SK-N-SH (cell line): ENCODE measurements around the gene GPRC5C. TPM values are rescaled to one million over a fixed set of nuclear protein-coding genes. Genes with fewer than 3 reads are reported as not detected.

Source experiments
- CTCF ChIA-PET: fragments of 300-600, 350-600 bp; formaldehyde crosslinking; extraction: SDS; loops from one replicate; lab custom pipeline; 2021; lab: Yijun Ruan, JAX
- POLR2A ChIA-PET: fragments of 350-600 bp; sonication (Branson Sonifier 250); formaldehyde crosslinking; extraction: SDS; loops from one replicate; lab custom pipeline; 2020; ENCODE audit warnings: antibody characterized with exemption, inconsistent platforms; lab: Yijun Ruan, JAX
- DNase-seq: peaks from one replicate; pipeline ENCODE4 v3.0.0; 2012
- H2AFZ ChIP-seq: fragments of 200-600 bp; sonication (generic); 2 replicates; pipeline ENCODE4 v1.8.1; 2016; ENCODE audit warnings: antibody characterized with exemption, mild to moderate bottlenecking, low read depth
- H3F3A ChIP-seq: fragments of 200-600 bp; sonication (generic); replicated peaks from 2 replicates; pipeline ENCODE3; 2016; ENCODE audit warnings: antibody characterized with exemption, mild to moderate bottlenecking; ENCODE audit not compliant: insufficient read depth
- H3K27ac ChIP-seq, 2 experiments: fragments of 200-500 bp in 1 of 2; fragments of 200-600 bp in 1 of 2; sonication (Bioruptor generic) in 1 of 2; sonication (generic), shearing (Covaris generic) in 1 of 2; 2 replicates each; pipeline versions ENCODE4 v1.5.1 to v1.6.1; 2014 to 2016; ENCODE audit warnings: low read depth in 2 of 2, inconsistent platforms in 1 of 2, low read length in 1 of 2, mild to moderate bottlenecking in 1 of 2, mixed read lengths in 1 of 2
- H3K27me3 ChIP-seq: fragments of 200-600 bp; sonication (generic), shearing (Covaris generic); 2 replicates; pipeline ENCODE4 v1.6.1; 2016; ENCODE audit warnings: mixed run types; ENCODE audit not compliant: insufficient read depth
- H3K36me3 ChIP-seq, 2 experiments: fragments of 200-500 bp in 1 of 2; fragments of 200-600 bp in 1 of 2; sonication (Bioruptor generic) in 1 of 2; sonication (generic) in 1 of 2; replicated peaks in 1 of 2; 2 replicates each; pipeline versions ENCODE3 to v1.5.1; 2014 to 2016; ENCODE audit warnings: low read length in 1 of 2, mild to moderate bottlenecking in 1 of 2; ENCODE audit not compliant: insufficient read depth in 2 of 2, control insufficient read depth in 1 of 2
- H3K4me1 ChIP-seq, 2 experiments: fragments of 200-500 bp in 1 of 2; fragments of 200-600 bp in 1 of 2; sonication (Bioruptor generic) in 1 of 2; sonication (generic), shearing (Covaris generic) in 1 of 2; 2 replicates each; pipeline versions ENCODE4 v1.5.1 to v1.6.1; 2014 to 2016; ENCODE audit warnings: low read depth in 1 of 2, low read length in 1 of 2, mixed run types in 1 of 2; ENCODE audit not compliant: insufficient read depth in 2 of 2, control insufficient read depth in 1 of 2
- H3K4me2 ChIP-seq: fragments of 200-600 bp; sonication (generic), shearing (Covaris generic); 2 replicates; pipeline ENCODE4 v1.6.1; 2017; ENCODE audit warnings: mixed run types
- H3K4me3 ChIP-seq, 2 experiments: fragments of 200-500 bp in 1 of 2; fragments of 200-600 bp in 1 of 2; sonication (Bioruptor generic) in 1 of 2; sonication (generic), shearing (Covaris generic) in 1 of 2; 2 replicates each; pipeline versions ENCODE4 v1.5.1 to v1.8.1; 2014 to 2016; ENCODE audit warnings: low read depth in 2 of 2, inconsistent platforms in 1 of 2, low read length in 1 of 2, mild to moderate bottlenecking in 1 of 2, mixed read lengths in 1 of 2, moderate library complexity in 1 of 2
- H3K79me2 ChIP-seq: fragments of 200-600 bp; sonication (generic); 2 replicates; pipeline ENCODE4 v1.8.1; 2017; ENCODE audit warnings: mild to moderate bottlenecking; ENCODE audit not compliant: insufficient read depth
- H3K9ac ChIP-seq: fragments of 200-600 bp; sonication (generic); 2 replicates; pipeline ENCODE4 v1.6.1; 2017; ENCODE audit warnings: mixed run types
- H3K9me2 ChIP-seq: fragments of 200-600 bp; sonication (generic); 2 replicates; pipeline ENCODE4 v1.6.1; 2017; ENCODE audit warnings: mixed run types
- H3K9me3 ChIP-seq: fragments of 200-600 bp; sonication (generic); 2 replicates; pipeline ENCODE4 v1.6.1; 2017; ENCODE audit warnings: mixed run types, mild to moderate bottlenecking, moderate library complexity
- H4K20me1 ChIP-seq: fragments of 200-600 bp; sonication (generic); 2 replicates; pipeline ENCODE4 v1.6.1; 2017; ENCODE audit warnings: mild to moderate bottlenecking, mixed run types; ENCODE audit not compliant: insufficient read depth
- ELF1 ChIP-seq: IDR thresholded peaks from 2 replicates; pipeline ENCODE4 v1.4.0; 2012
- EP300 ChIP-seq, 2 experiments: IDR thresholded peaks; 2 replicates each; pipeline versions ENCODE4 v1.4.0 to v1.6.1; 2012; ENCODE audit warnings: borderline replicate concordance in 1 of 2, low read depth in 1 of 2, low read length in 1 of 2
- FOXJ3 ChIP-seq: sonication (generic); formaldehyde crosslinking; IDR thresholded peaks from 2 replicates; pipeline ENCODE4 v1.5.1; 2020; ENCODE audit warnings: mild to moderate bottlenecking, missing genetic modification reagents
- GABPA ChIP-seq: IDR thresholded peaks from 2 replicates; pipeline ENCODE4 v1.4.0; 2012; ENCODE audit warnings: low read depth, mild to moderate bottlenecking
- MEF2A ChIP-seq: IDR thresholded peaks from 2 replicates; pipeline ENCODE4 v1.4.0; 2012; ENCODE audit warnings: low read depth, borderline replicate concordance
- NRF1 ChIP-seq: IDR thresholded peaks from 2 replicates; pipeline ENCODE4 v1.6.1; 2012; ENCODE audit warnings: low read depth, mild to moderate bottlenecking, low read length
- POLR2AphosphoS5 ChIP-seq: IDR thresholded peaks from 2 replicates; pipeline ENCODE4 v1.6.1; 2012; ENCODE audit warnings: low read depth, low read length
- RXRA ChIP-seq: IDR thresholded peaks from 2 replicates; pipeline ENCODE4 v1.4.0; 2012; ENCODE audit warnings: low read depth, mild to moderate bottlenecking, borderline replicate concordance
- TAF1 ChIP-seq: IDR thresholded peaks from 2 replicates; pipeline ENCODE4 v1.6.1; 2012; ENCODE audit warnings: low read depth, mild to moderate bottlenecking, low read length, moderate library complexity, borderline replicate concordance
- YY1 ChIP-seq: IDR thresholded peaks from 2 replicates; pipeline ENCODE4 v1.4.0; 2012; ENCODE audit warnings: low read depth, mild to moderate bottlenecking
- WGBS: methylation state at CpG from one replicate; pipeline ENCODE4 v1.1.6; 2017; ENCODE audit warnings: low lambda C conversion rate; 5-methylcytosine and 5-hydroxymethylcytosine counted together
- polyA plus RNA-seq, 3 experiments: library from polyadenylated mRNA; depleted of rRNA; stranded (reverse); fragments of >200 nt; gene quantifications; 2 replicates each; pipeline ENCODE4 v1.2.3, GENCODE V29; 2012
- TF ChIP-seq, protein P1 (sequence below): IDR thresholded peaks from 2 replicates; pipeline ENCODE4 v1.4.0; 2012; ENCODE audit warnings: low read depth, borderline replicate concordance
- TF ChIP-seq, protein P2 (sequence below): IDR thresholded peaks from 2 replicates; pipeline ENCODE4 v1.6.1; 2012; ENCODE audit warnings: mild to moderate bottlenecking, low read depth, low read length, moderate library complexity

The GPRC5C gene
- polyA plus RNA-seq, 1 of the 3 experiments (the other 2 are of a cell fraction), result not detected

DNA sequence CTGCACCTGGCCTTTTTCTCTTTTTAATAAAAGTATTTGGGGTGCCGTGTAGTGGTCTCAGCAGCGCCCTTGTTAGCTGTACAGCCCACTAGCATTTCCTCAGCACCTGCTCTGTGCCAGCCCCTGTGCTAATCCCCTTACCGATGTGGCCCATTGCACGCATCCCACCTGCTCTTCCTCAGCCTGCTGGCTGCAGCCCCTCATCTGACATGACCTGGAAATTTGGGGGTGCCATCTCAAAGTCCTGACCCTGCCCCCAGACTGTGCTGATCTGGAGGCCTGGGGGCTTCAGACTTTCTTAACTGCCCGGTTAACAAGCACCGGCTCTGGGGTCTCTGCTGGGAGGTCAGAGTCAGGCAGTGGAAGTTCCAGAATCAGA lies 10.4 kb downstream of the GPRC5C start:
- peaks cover 0 to 10% of the 10 kb centered on the region in 2 experiments; a peak in 1 of 4 replicates for H3K4me1 ChIP-seq
- 74% methylated on average over 6 of the region's 6 CpGs for WGBS

More for the DNA sequence above, 10.4 kb downstream of the GPRC5C start:
- no peaks in the 10 kb centered on the region for H3K36me3 ChIP-seq
- no peak for TF ChIP-seq YY1
- no peak for TF ChIP-seq ELF1
- TF ChIP-seq NRF1, result no peak
- TF ChIP-seq MEF2A, result no peak
- TF ChIP-seq TAF1, result no peak
- no peak for TF ChIP-seq EP300 (IDR thresholded peaks at IDR 0.05; ENCODE audit: borderline replicate concordance in 1 of 2, low read depth in 1 of 2, low read length in 1 of 2)
- TF ChIP-seq, protein P1, sequence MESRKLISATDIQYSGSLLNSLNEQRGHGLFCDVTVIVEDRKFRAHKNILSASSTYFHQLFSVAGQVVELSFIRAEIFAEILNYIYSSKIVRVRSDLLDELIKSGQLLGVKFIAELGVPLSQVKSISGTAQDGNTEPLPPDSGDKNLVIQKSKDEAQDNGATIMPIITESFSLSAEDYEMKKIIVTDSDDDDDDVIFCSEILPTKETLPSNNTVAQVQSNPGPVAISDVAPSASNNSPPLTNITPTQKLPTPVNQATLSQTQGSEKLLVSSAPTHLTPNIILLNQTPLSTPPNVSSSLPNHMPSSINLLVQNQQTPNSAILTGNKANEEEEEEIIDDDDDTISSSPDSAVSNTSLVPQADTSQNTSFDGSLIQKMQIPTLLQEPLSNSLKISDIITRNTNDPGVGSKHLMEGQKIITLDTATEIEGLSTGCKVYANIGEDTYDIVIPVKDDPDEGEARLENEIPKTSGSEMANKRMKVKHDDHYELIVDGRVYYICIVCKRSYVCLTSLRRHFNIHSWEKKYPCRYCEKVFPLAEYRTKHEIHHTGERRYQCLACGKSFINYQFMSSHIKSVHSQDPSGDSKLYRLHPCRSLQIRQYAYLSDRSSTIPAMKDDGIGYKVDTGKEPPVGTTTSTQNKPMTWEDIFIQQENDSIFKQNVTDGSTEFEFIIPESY, result no peak
- no peak for TF ChIP-seq RXRA
- no peak for TF ChIP-seq POLR2AphosphoS5
- no peak for TF ChIP-seq GABPA
- no peak for TF ChIP-seq FOXJ3
- TF ChIP-seq, protein P2, sequence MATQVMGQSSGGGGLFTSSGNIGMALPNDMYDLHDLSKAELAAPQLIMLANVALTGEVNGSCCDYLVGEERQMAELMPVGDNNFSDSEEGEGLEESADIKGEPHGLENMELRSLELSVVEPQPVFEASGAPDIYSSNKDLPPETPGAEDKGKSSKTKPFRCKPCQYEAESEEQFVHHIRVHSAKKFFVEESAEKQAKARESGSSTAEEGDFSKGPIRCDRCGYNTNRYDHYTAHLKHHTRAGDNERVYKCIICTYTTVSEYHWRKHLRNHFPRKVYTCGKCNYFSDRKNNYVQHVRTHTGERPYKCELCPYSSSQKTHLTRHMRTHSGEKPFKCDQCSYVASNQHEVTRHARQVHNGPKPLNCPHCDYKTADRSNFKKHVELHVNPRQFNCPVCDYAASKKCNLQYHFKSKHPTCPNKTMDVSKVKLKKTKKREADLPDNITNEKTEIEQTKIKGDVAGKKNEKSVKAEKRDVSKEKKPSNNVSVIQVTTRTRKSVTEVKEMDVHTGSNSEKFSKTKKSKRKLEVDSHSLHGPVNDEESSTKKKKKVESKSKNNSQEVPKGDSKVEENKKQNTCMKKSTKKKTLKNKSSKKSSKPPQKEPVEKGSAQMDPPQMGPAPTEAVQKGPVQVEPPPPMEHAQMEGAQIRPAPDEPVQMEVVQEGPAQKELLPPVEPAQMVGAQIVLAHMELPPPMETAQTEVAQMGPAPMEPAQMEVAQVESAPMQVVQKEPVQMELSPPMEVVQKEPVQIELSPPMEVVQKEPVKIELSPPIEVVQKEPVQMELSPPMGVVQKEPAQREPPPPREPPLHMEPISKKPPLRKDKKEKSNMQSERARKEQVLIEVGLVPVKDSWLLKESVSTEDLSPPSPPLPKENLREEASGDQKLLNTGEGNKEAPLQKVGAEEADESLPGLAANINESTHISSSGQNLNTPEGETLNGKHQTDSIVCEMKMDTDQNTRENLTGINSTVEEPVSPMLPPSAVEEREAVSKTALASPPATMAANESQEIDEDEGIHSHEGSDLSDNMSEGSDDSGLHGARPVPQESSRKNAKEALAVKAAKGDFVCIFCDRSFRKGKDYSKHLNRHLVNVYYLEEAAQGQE, result no peak
- POLR2A ChIA-PET, result no interaction called here
- no peak overlapping the region for H3K4me2 ChIP-seq
- no peaks in the 10 kb centered on the region for H4K20me1 ChIP-seq
- CTCF ChIA-PET, result interaction anchor here (1.1 to 4.9 kb wide), 3 partner anchors 12 to 160 kb away, joined by 3 to 55 read pairs (median 3); no protein-coding TSS in a partner anchor
- no peak for DNase-seq
- H3K27ac ChIP-seq, result no peak overlapping the region
- peaks cover 3% of the 10 kb centered on the region for H3F3A ChIP-seq
- no peaks in the 10 kb centered on the region for H3K27me3 ChIP-seq
- H3K79me2 ChIP-seq, result no peaks in the 10 kb centered on the region
- no peak overlapping the region for H3K9ac ChIP-seq
- H3K4me3 ChIP-seq, result no peak overlapping the region
- H3K9me2 ChIP-seq, result no peaks in the 10 kb centered on the region
- peaks cover 5% of the 10 kb centered on the region; the same call in 1 of the 2 replicates for H3K9me3 ChIP-seq
- no peak overlapping the region for H2AFZ ChIP-seq
